Right atrium auricular region (tissue), 2 donors: ENCODE results near the gene PLEKHH3. TPM values are rescaled to one million over a fixed set of nuclear protein-coding genes. Genes with fewer than 3 reads are reported as not detected.

Source experiments
- DNase-seq: peaks from one replicate; pipeline ENCODE4 v3.0.0-alpha.2; 2019; ENCODE audit warnings: low spot score
- H3K27ac ChIP-seq, 2 donors: fragments of 200-600 bp; sonication (generic); 1 replicate in 1 of 2; 2 replicates in 1 of 2; pipeline ENCODE4 v1.5.1; 2016 to 2019
- H3K27me3 ChIP-seq, 2 donors: fragments of 200-600 bp; sonication (generic); one replicate each; pipeline versions ENCODE4 v1.5.1 to v1.6.0; 2017 to 2019
- H3K36me3 ChIP-seq: fragments of 200-600 bp; sonication (generic); one replicate; pipeline ENCODE4 v1.5.1; 2016
- H3K4me1 ChIP-seq, 2 donors: fragments of 200-600 bp; sonication (generic); one replicate each; pipeline versions ENCODE4 v1.5.1 to v1.6.0; 2017 to 2019
- H3K4me3 ChIP-seq, 2 donors: fragments of 200-600 bp; sonication (generic); 1 replicate in 1 of 2; 2 replicates in 1 of 2; pipeline ENCODE4 v1.5.1; 2017 to 2019; ENCODE audit warnings: mild to moderate bottlenecking in 1 of 2, moderate library complexity in 1 of 2
- H3K9me3 ChIP-seq, 2 donors: fragments of 200-600 bp; sonication (generic); one replicate each; pipeline ENCODE4 v1.5.1; 2019
- CTCF ChIP-seq, 2 donors: fragments of 200-600 bp; sonication (generic); IDR thresholded peaks; one replicate each; pipeline ENCODE4 v1.5.1; 2019; ENCODE audit warnings: antibody characterized with exemption in 2 of 2
- total RNA-seq, 2 donors: library from RNA; depleted of rRNA; stranded (reverse); fragments of >200 nt; gene quantifications; one replicate each; pipeline ENCODE4 v1.1.0, GENCODE V29; 2016

The PLEKHH3 gene
- total RNA-seq, 2 donors from 2014 or later, result 14.5 to 26.5 TPM

- H3K27me3 ChIP-seq, result no peaks in the 10 kb centered on the region
- no peak overlapping the region for H3K27ac ChIP-seq
- H3K9me3 ChIP-seq, result no peaks in the 10 kb centered on the region
- H3K4me1 ChIP-seq, result peaks cover 0 to 12% of the 10 kb centered on the region in 2 donors
- H3K36me3 ChIP-seq, result peaks cover 23% of the 10 kb centered on the region
- DNase-seq, result no peak
- H3K4me3 ChIP-seq, result no peak overlapping the region
- no peak for TF ChIP-seq CTCF (IDR thresholded peaks at IDR 0.05)
Observed at GRCh38 chr17:42694524-42694923, 17.7 kb upstream of the PLEKHH3 start.

GRCh38 chr17:42692489-42692888 is 15.7 kb upstream of the PLEKHH3 start:
- H3K36me3 ChIP-seq, result peaks cover 18% of the 10 kb centered on the region
- no peaks in the 10 kb centered on the region for H3K9me3 ChIP-seq
- no peak for TF ChIP-seq CTCF (IDR thresholded peaks at IDR 0.05)
- H3K27me3 ChIP-seq, result no peaks in the 10 kb centered on the region
- H3K4me1 ChIP-seq, result no peaks in the 10 kb centered on the region
- no peak overlapping the region for H3K27ac ChIP-seq
- DNase-seq, result no peak
- H3K4me3 ChIP-seq, result no peak overlapping the region

- no peak overlapping the region for H3K27ac ChIP-seq
Observed at GRCh38 chr17:42691021-42691545, 14.3 kb upstream of the PLEKHH3 start.

GRCh38 chr17:42690596-42690995 is 13.8 kb upstream of the PLEKHH3 start:
- H3K27ac ChIP-seq, result no peak overlapping the region

More at GRCh38 chr17:42691021-42691545, 14.3 kb upstream of the PLEKHH3 start:
- no peaks in the 10 kb centered on the region for H3K27me3 ChIP-seq
- peaks cover 7% of the 10 kb centered on the region for H3K36me3 ChIP-seq
- TF ChIP-seq CTCF (IDR thresholded peaks at IDR 0.05), result no peak
- no peaks in the 10 kb centered on the region for H3K4me1 ChIP-seq
- no peaks in the 10 kb centered on the region for H3K9me3 ChIP-seq
- no peak for DNase-seq
- H3K4me3 ChIP-seq, result no peak overlapping the region

GRCh38 chr17:42687707-42688320 is 11.0 kb upstream of the PLEKHH3 start:
- DNase-seq, result no peak
- peaks cover 0 to 15% of the 10 kb centered on the region in 2 donors for H3K4me1 ChIP-seq
- H3K36me3 ChIP-seq, result no peaks in the 10 kb centered on the region

More at GRCh38 chr17:42690596-42690995, 13.8 kb upstream of the PLEKHH3 start:
- no peaks in the 10 kb centered on the region for H3K27me3 ChIP-seq
- no peaks in the 10 kb centered on the region for H3K4me1 ChIP-seq
- no peak for DNase-seq
- H3K4me3 ChIP-seq, result no peak overlapping the region
- H3K36me3 ChIP-seq, result peaks cover 2% of the 10 kb centered on the region
- no peak for TF ChIP-seq CTCF (IDR thresholded peaks at IDR 0.05)
- no peaks in the 10 kb centered on the region for H3K9me3 ChIP-seq

More at GRCh38 chr17:42687707-42688320, 11.0 kb upstream of the PLEKHH3 start:
- no peak overlapping the region for H3K4me3 ChIP-seq
- H3K9me3 ChIP-seq, result no peaks in the 10 kb centered on the region
- no peak for TF ChIP-seq CTCF (IDR thresholded peaks at IDR 0.05)
- no peaks in the 10 kb centered on the region for H3K27me3 ChIP-seq
- H3K27ac ChIP-seq, result no peak overlapping the region
